ENCODE data around the gene HS1BP3. TPM values are rescaled to one million over a fixed set of nuclear protein-coding genes. Genes with fewer than 3 reads are reported as not detected.

HS1BP3 gene
- total and polyA plus RNA-seq, 3 experiments from 2014 or later = 9.3 to 19.4 (median 9.5) TPM

DNA sequence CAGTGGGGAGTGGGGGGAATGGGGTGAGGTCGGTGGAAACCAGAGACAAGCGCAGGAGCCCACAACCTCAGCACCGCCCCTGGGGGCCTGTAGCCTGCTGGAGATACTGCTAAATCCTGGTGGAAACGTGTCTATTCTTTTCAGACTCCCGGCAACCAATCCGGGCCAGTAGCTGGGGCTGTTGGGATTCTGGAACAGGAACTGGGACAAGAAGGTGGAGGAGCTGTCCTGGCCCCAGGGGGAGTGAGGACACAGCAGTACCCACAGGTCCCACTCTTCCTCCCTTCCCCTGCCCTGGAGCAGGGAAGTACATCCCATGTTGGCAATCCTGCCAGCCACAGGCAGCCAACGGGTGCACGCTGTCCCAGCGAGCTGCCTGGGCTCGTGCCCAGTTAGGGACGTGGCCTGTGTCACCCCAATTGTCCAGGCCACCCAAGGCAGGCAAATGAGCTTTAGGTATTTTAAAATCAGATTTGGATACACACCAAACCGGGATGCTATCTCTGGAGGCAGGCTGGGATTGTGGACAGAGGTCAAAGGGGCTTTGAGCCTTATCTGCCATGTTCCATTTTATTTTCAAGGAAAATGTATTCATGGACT is 51.8 kb downstream of the HS1BP3 start:
- CTCF ChIA-PET = interaction anchor here (1.1 kb wide), 1 partner anchor 13 kb away, joined by 3 read pairs; no protein-coding TSS in a partner anchor
- peaks cover 0 to 1% (median 0%) of the 10 kb centered on the region in 3 donors for H3K36me3 Mint-ChIP-seq
- peak in 1 of 5 donors; percentile 26 for DNase-seq

DNA sequence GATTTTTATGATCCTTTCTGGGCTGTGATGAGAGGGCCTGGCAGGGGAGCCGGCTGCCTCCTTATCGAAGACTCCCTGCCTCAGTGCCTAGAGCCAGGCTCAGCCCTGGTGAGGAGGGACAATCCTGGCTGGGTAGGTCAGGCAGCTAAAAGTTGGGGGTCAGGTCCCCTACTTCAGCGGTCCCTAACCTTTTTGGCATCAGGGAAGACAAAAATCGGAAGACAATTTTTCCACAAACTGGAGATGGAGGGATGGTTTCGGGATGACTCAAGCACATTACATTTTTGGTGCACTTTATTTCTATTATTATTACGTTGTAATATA is 53.1 kb downstream of the HS1BP3 start:
- ChIA-PET POLR2A (no interaction called here), CTCF (no interaction called here)
- H3K4me1 Mint-ChIP-seq = peaks cover 4 to 11% (median 10%) of the 10 kb centered on the region in 3 donors
- H3K36me3 Mint-ChIP-seq = peaks cover 0 to 4% (median 0%) of the 10 kb centered on the region in 3 donors
- no peak overlapping the region for H3K27ac Mint-ChIP-seq
- H3K36me3 ChIP-seq (ENCODE audit: insufficient read depth, low read length) = no peaks in the 10 kb centered on the region
- DNase-seq = peak in 1 of 5 donors; percentile 8
- no peaks in the 10 kb centered on the region for H3K4me1 ChIP-seq (ENCODE audit: insufficient read depth, low read length)
- H3K27me3 Mint-ChIP-seq = no peaks in the 10 kb centered on the region
- no peak overlapping the region for H3K27ac ChIP-seq (ENCODE audit: low read depth, low read length)
- H3K9me3 Mint-ChIP-seq = no peaks in the 10 kb centered on the region
- H3K9me3 ChIP-seq (ENCODE audit: low read length) = no peaks in the 10 kb centered on the region
- no peak overlapping the region for H3K4me3 Mint-ChIP-seq
- no peak overlapping the region for H3K4me3 ChIP-seq (ENCODE audit: low read length)
- no peaks in the 10 kb centered on the region for H3K27me3 ChIP-seq (ENCODE audit: insufficient read depth, low read length, poor library complexity, severe bottlenecking)

More for the DNA sequence above, 51.8 kb downstream of the HS1BP3 start:
- no peaks in the 10 kb centered on the region for H3K4me1 ChIP-seq (ENCODE audit: insufficient read depth, low read length)
- H3K27ac ChIP-seq (ENCODE audit: low read depth, low read length) = no peak overlapping the region
- H3K36me3 ChIP-seq (ENCODE audit: insufficient read depth, low read length) = no peaks in the 10 kb centered on the region
- POLR2A ChIA-PET = no interaction called here
- H3K4me3 ChIP-seq (ENCODE audit: low read length) = no peak overlapping the region
- no peaks in the 10 kb centered on the region for H3K9me3 ChIP-seq (ENCODE audit: low read length)
- H3K27ac Mint-ChIP-seq = no peak overlapping the region
- no peak overlapping the region for H3K4me3 Mint-ChIP-seq
- H3K27me3 Mint-ChIP-seq = no peaks in the 10 kb centered on the region
- H3K4me1 Mint-ChIP-seq = peaks cover 4 to 11% (median 10%) of the 10 kb centered on the region in 3 donors
- no peaks in the 10 kb centered on the region for H3K27me3 ChIP-seq (ENCODE audit: insufficient read depth, low read length, poor library complexity, severe bottlenecking)
- H3K9me3 Mint-ChIP-seq = no peaks in the 10 kb centered on the region

DNA sequence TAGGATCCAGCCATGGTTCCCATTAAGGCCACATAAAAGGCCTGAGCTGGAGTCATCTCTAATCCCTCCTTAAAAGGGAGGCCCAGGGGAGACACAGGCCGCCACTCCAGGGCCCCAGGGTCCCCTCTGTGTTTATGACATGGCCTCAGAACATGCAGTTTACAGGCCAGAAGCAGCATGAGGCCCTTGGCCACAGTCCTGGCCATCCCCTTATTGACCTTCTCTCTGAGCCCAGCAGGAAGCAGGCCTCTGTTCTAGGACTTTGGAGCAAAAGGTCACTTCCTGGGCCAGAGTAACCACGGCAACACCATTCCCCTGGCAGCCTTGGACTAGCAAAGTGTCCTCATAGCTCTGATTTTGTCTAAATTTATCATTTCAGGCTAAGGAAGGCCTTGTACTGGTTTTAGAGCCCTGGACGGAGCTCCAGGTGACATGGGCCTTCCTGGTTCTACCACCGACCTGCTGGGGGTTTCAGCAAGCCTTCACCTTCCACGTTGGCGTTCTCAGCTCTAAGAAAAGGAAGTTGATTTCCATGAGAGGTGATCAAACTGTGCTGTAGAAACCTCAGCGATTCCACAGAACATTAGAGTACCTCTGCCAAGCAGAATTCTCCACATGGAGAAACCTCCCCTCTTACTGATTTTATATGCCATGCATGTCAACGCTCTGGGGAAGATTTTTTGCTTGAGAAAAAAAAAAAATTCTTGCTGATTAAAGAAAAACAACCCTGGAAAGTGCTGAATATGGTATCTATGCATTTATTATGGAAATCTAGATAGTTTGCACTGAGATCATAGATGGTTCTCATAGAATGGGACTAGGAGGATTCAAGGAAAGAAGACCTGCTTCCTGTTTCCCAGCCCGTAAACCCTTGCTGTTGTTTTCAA is 53.7 kb downstream of the HS1BP3 start:
- Histone ChIP-seq H3K4me3 (ENCODE audit: low read length) (no peak overlapping the region), H3K27ac (ENCODE audit: low read depth, low read length) (no peak overlapping the region), H3K36me3 (ENCODE audit: insufficient read depth, low read length) (no peaks in the 10 kb centered on the region), H3K27me3 (ENCODE audit: insufficient read depth, low read length, poor library complexity, severe bottlenecking) (no peaks in the 10 kb centered on the region), H3K4me1 (ENCODE audit: insufficient read depth, low read length) (no peaks in the 10 kb centered on the region), H3K9me3 (ENCODE audit: low read length) (no peaks in the 10 kb centered on the region)
- DNase-seq = peak in 1 of 5 donors; percentile 18
- Mint-ChIP-seq H3K9me3 (no peaks in the 10 kb centered on the region), H3K4me3 (no peak overlapping the region), H3K4me1 (peaks cover 4 to 11% (median 10%) of the 10 kb centered on the region in 3 donors), H3K27ac (peak overlapping the region in 2 of 8 donors; percentile 38 to 68), H3K36me3 (peaks cover 0 to 4% (median 0%) of the 10 kb centered on the region in 3 donors), H3K27me3 (peaks cover 0 to 2% of the 10 kb centered on the region in 2 donors)
- ChIA-PET CTCF (interaction anchor here (1.2 kb wide), 1 partner anchor 45 kb away, joined by 4 read pairs; no protein-coding TSS in a partner anchor), POLR2A (no interaction called here)

DNA sequence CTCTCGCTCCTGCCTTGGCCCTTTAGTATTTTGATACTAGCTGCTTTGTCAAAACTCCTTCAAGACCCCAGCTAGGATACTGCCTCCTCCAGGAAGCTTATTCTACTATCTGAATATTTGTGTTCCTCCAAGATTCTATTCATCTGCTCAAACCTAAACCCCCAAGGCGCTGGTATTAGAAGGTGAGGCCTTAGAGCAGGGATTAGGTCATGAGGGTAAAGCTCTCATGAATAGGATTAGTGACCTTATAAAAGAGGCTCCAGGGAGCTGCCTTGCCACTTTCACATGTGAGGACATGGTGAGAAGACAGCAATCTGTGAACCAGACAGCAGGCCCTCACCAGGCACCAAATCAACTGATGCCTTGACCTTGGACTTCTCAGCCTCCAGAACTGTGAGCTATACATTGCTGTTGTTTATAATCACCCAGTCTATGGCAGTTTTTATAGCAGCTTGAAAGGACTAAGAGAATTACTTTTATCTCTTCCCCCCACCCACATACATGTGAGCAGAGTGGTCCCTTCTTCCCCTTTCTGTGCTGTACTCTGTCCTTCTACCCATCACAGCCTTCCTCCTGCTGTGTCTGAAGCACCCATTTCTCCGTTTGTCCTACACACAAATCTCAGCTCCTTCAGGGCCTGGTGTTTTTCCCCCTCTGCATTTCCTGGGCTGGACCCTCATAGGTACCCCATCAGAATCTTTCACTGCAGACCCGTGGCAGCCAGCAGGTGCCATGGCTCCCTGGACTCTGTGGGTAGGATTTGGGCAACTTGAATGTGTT is 54.5 kb downstream of the HS1BP3 start:
- peaks cover 4 to 11% (median 10%) of the 10 kb centered on the region in 3 donors for H3K4me1 Mint-ChIP-seq
- Histone ChIP-seq H3K9me3 (ENCODE audit: low read length) (no peaks in the 10 kb centered on the region), H3K36me3 (ENCODE audit: insufficient read depth, low read length) (no peaks in the 10 kb centered on the region), H3K27ac (ENCODE audit: low read depth, low read length) (peak overlapping the region; percentile 43), H3K4me1 (ENCODE audit: insufficient read depth, low read length) (no peaks in the 10 kb centered on the region), H3K4me3 (ENCODE audit: low read length) (no peak overlapping the region), H3K27me3 (ENCODE audit: insufficient read depth, low read length, poor library complexity, severe bottlenecking) (no peaks in the 10 kb centered on the region)
- H3K4me3 Mint-ChIP-seq = no peak overlapping the region
- H3K27me3 Mint-ChIP-seq = peaks cover 0 to 2% of the 10 kb centered on the region in 2 donors
- ChIA-PET CTCF (interaction anchor here (1.2 kb wide), 2 partner anchors 20 to 46 kb away, joined by 4 to 5 read pairs; no protein-coding TSS in a partner anchor), POLR2A (no interaction called here)
- H3K36me3 Mint-ChIP-seq = peaks cover 0 to 3% (median 0%) of the 10 kb centered on the region in 3 donors
- H3K9me3 Mint-ChIP-seq = no peaks in the 10 kb centered on the region
- DNase-seq = no peak
- peak overlapping the region in 5 of 8 donors; percentile 20 to 87 (median 79) for H3K27ac Mint-ChIP-seq

DNA sequence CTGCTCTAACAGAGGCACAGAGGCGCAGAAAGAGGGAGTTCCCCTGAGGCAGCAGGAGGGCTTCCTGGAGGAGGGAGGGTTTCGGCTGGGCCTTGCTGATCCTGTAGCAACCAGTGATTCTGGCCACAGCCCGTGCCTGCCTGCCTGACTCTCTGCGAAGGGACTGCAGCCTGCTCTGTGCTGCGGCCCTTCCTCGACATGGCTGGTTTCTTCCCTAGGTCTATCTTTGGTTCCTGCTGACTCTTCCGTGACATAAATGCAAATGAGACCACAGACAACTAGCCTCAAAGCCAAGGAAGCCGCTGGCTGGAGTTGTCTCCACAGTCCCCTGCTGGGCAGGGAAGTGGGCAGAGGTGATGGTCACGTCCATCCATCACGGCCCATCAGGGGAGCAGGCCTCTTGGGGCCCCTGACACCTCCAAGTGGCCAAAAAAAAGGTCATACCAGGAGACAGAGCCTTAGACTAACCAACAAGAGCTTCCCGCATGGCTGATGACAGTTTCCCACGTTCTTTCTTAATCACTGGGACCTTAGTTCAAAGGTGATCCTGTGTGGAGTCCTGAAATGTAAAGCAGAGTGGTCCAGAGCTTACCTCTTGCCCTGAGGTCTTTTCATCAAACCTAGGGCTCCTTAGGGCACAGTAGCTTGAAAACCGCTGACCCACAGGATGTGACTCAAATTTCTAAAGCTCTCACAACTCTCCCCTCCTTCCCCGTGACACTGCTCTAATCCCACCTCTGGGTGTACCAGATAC is 55.3 kb downstream of the HS1BP3 start:
- no peaks in the 10 kb centered on the region for H3K9me3 ChIP-seq (ENCODE audit: low read length)
- no peaks in the 10 kb centered on the region for H3K4me1 ChIP-seq (ENCODE audit: insufficient read depth, low read length)
- Mint-ChIP-seq H3K4me3 (peak overlapping the region in 1 of 7 donors; percentile 49), H3K27ac (peak overlapping the region in 6 of 8 donors; percentile 20 to 87 (median 70)), H3K9me3 (no peaks in the 10 kb centered on the region), H3K36me3 (peaks cover 0 to 3% (median 0%) of the 10 kb centered on the region in 3 donors), H3K27me3 (peaks cover 0 to 2% of the 10 kb centered on the region in 2 donors), H3K4me1 (peaks cover 4 to 11% (median 10%) of the 10 kb centered on the region in 3 donors)
- CTCF ChIA-PET = interaction anchor here (1.2 kb wide), 2 partner anchors 19 to 47 kb away, joined by 4 to 5 read pairs; no protein-coding TSS in a partner anchor
- no peak overlapping the region for H3K4me3 ChIP-seq (ENCODE audit: low read length)
- POLR2A ChIA-PET = interaction anchor here (0.6 kb wide), 1 partner anchor 23 kb away, joined by 3 read pairs; no protein-coding TSS in a partner anchor
- peak overlapping the region; percentile 43 for H3K27ac ChIP-seq (ENCODE audit: low read depth, low read length)
- no peaks in the 10 kb centered on the region for H3K36me3 ChIP-seq (ENCODE audit: insufficient read depth, low read length)
- H3K27me3 ChIP-seq (ENCODE audit: insufficient read depth, low read length, poor library complexity, severe bottlenecking) = no peaks in the 10 kb centered on the region
- peak in 1 of 5 donors; percentile 39 for DNase-seq

DNA sequence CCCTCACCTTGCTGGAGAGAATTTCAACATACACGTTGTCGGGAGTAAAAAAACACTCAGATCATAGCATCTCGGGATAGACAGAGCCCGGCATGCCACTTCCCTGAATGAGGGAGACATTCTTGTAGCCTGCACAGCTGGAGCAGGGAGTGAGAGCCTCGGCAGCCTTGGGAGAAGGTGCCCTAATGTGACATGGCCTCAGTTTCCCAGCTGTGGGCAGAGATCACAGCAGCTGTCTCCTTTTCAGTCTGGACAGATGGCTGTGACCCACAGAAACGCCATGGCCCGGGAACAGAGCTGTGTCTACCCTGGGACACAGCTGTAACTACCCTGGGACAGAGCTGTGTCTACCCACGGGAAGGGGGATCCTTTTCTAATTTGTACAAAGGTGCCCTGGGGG is 55.9 kb downstream of the HS1BP3 start:
- Histone ChIP-seq H3K4me1 (ENCODE audit: insufficient read depth, low read length) (no peaks in the 10 kb centered on the region), H3K27ac (ENCODE audit: low read depth, low read length) (peak overlapping the region; percentile 35), H3K4me3 (ENCODE audit: low read length) (no peak overlapping the region), H3K27me3 (ENCODE audit: insufficient read depth, low read length, poor library complexity, severe bottlenecking) (no peaks in the 10 kb centered on the region), H3K9me3 (ENCODE audit: low read length) (no peaks in the 10 kb centered on the region), H3K36me3 (ENCODE audit: insufficient read depth, low read length) (no peaks in the 10 kb centered on the region)
- Mint-ChIP-seq H3K27ac (no peak overlapping the region), H3K9me3 (no peaks in the 10 kb centered on the region), H3K4me3 (no peak overlapping the region), H3K27me3 (peaks cover 0 to 2% of the 10 kb centered on the region in 2 donors), H3K4me1 (peaks cover 4 to 11% (median 10%) of the 10 kb centered on the region in 3 donors), H3K36me3 (peaks cover 0 to 3% (median 0%) of the 10 kb centered on the region in 3 donors)
- peak in 1 of 5 donors; percentile 3 for DNase-seq
- POLR2A ChIA-PET = no interaction called here
- CTCF ChIA-PET = no interaction called here

DNA sequence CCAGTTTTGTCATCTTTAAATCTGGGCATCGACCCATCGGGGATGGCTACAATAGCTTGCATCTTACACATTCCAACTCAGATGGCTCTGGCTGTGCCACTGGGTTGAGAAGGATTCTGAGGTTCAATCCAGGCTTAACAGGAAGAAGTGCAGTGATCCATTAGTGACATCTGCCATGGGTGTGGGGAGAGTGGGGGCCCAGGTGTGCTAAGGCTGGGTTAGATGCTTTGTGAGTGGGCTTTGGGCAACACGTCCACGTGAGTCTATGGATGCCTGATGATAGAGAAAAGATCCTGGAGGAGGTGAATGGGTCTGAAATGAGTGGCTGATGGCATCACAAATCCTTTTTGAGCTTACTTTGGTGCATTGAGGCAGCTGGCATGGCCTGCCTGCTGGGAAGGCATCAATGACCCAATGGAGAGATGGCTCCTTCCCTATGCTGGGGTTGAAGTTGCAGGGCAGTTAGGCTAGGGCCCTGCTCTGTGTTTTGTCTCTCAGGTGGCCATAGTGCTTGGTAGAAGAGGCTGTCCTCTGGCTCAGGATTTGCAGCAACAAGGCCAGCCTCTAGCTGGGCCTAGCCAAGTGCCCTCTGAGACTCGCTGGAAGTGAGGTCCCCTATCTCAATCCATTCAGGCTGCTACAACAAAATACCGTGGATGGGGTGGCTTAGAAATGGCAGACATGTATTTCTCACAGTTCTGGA is 56.7 kb downstream of the HS1BP3 start:
- H3K27ac ChIP-seq (ENCODE audit: low read depth, low read length) = no peak overlapping the region
- no peaks in the 10 kb centered on the region for H3K27me3 ChIP-seq (ENCODE audit: insufficient read depth, low read length, poor library complexity, severe bottlenecking)
- Mint-ChIP-seq H3K4me1 (peaks cover 4 to 11% (median 10%) of the 10 kb centered on the region in 3 donors), H3K4me3 (no peak overlapping the region), H3K9me3 (no peaks in the 10 kb centered on the region), H3K27me3 (peaks cover 0 to 2% of the 10 kb centered on the region in 2 donors), H3K36me3 (peaks cover 0 to 3% (median 0%) of the 10 kb centered on the region in 3 donors), H3K27ac (no peak overlapping the region)
- H3K4me3 ChIP-seq (ENCODE audit: low read length) = no peak overlapping the region
- ChIA-PET POLR2A (no interaction called here), CTCF (no interaction called here)
- H3K36me3 ChIP-seq (ENCODE audit: insufficient read depth, low read length) = no peaks in the 10 kb centered on the region
- H3K4me1 ChIP-seq (ENCODE audit: insufficient read depth, low read length) = no peaks in the 10 kb centered on the region
- peak in 1 of 5 donors; percentile 15 for DNase-seq
- H3K9me3 ChIP-seq (ENCODE audit: low read length) = no peaks in the 10 kb centered on the region
